ENCODE data around the gene CEP290.

Gene CEP290

GRCh38 chr12:88182416-88182815 is 40.5 kb upstream of the CEP290 start:
- ChIA-PET CTCF (no interaction called here), POLR2A (no interaction called here)
- DNase-seq (ENCODE audit: extremely low spot score) = no peak
- TF ChIP-seq FOXM1 (IDR thresholded peaks at IDR 0.05; ENCODE audit: borderline replicate concordance) (no peak), ELF4 (IDR thresholded peaks at IDR 0.05) (no peak), L3MBTL2 (conservative IDR thresholded peaks at IDR 0.05) (no peak), SUZ12 (IDR thresholded peaks at IDR 0.05) (no peak), CTBP1 (IDR thresholded peaks at IDR 0.05; ENCODE audit: borderline replicate concordance) (no peak), PKNOX1 (IDR thresholded peaks at IDR 0.05) (no peak), FOXA1 (IDR thresholded peaks at IDR 0.05) (no peak), SP1 (IDR thresholded peaks at IDR 0.05) (no peak), LEF1 (IDR thresholded peaks at IDR 0.05; ENCODE audit: borderline replicate concordance) (no peak), TARDBP (IDR thresholded peaks at IDR 0.05) (no peak), BHLHE40 (IDR thresholded peaks at IDR 0.05; ENCODE audit: borderline replicate concordance) (no peak), ARNT (IDR thresholded peaks at IDR 0.05) (no peak), FOXK2 (IDR thresholded peaks at IDR 0.05) (no peak)

GRCh38 chr12:88181881-88182280 is 40.0 kb upstream of the CEP290 start:
- TF ChIP-seq L3MBTL2 (conservative IDR thresholded peaks at IDR 0.05) = no peak
- TF ChIP-seq PKNOX1 (IDR thresholded peaks at IDR 0.05) = no peak
- DNase-seq (ENCODE audit: extremely low spot score) = no peak
- CTCF ChIA-PET = no interaction called here
- POLR2A ChIA-PET = no interaction called here

- no peak for DNase-seq (ENCODE audit: extremely low spot score)
- POLR2A ChIA-PET = no interaction called here
- CTCF ChIA-PET = no interaction called here
- TF ChIP-seq NFRKB (IDR thresholded peaks at IDR 0.05) = no peak
- TF ChIP-seq LEF1 (IDR thresholded peaks at IDR 0.05; ENCODE audit: borderline replicate concordance) = no peak
- no peak for TF ChIP-seq TARDBP (IDR thresholded peaks at IDR 0.05)
- no peak for TF ChIP-seq SP1 (IDR thresholded peaks at IDR 0.05)
- no peak for TF ChIP-seq ARNT (IDR thresholded peaks at IDR 0.05)
Observed at GRCh38 chr12:88179436-88180014, 37.6 kb upstream of the CEP290 start.

GRCh38 chr12:88175544-88175943 is 33.7 kb upstream of the CEP290 start:
- DNase-seq (ENCODE audit: extremely low spot score) = no peak
- no peak for TF ChIP-seq BHLHE40 (IDR thresholded peaks at IDR 0.05; ENCODE audit: borderline replicate concordance)
- TF ChIP-seq PKNOX1 (IDR thresholded peaks at IDR 0.05) = no peak
- TF ChIP-seq SP1 (IDR thresholded peaks at IDR 0.05) = no peak
- no peak for TF ChIP-seq ZNF384 (IDR thresholded peaks at IDR 0.05)
- TF ChIP-seq LEF1 (IDR thresholded peaks at IDR 0.05; ENCODE audit: borderline replicate concordance) = no peak
- no peak for TF ChIP-seq FOXK2 (IDR thresholded peaks at IDR 0.05)
- no peak for TF ChIP-seq ARNT (IDR thresholded peaks at IDR 0.05)
- ChIA-PET CTCF (no interaction called here), POLR2A (no interaction called here)

GRCh38 chr12:88172844-88173407 is 31.0 kb upstream of the CEP290 start:
- POLR2A ChIA-PET = no interaction called here
- DNase-seq (ENCODE audit: extremely low spot score) = no peak
- CTCF ChIA-PET = no interaction called here
- no peak for TF ChIP-seq BHLHE40 (IDR thresholded peaks at IDR 0.05; ENCODE audit: borderline replicate concordance)
- no peak for TF ChIP-seq LEF1 (IDR thresholded peaks at IDR 0.05; ENCODE audit: borderline replicate concordance)
- TF ChIP-seq HDGF (IDR thresholded peaks at IDR 0.05; ENCODE audit: borderline replicate concordance) = no peak
- no peak for TF ChIP-seq SUZ12 (IDR thresholded peaks at IDR 0.05)
- TF ChIP-seq FOXK2 (IDR thresholded peaks at IDR 0.05) = no peak

GRCh38 chr12:88167384-88167783 is 25.5 kb upstream of the CEP290 start:
- POLR2A ChIA-PET = no interaction called here

GRCh38 chr12:88166179-88166578 is 24.3 kb upstream of the CEP290 start:
- TF ChIP-seq LEF1 (IDR thresholded peaks at IDR 0.05; ENCODE audit: borderline replicate concordance) (no peak), CTBP1 (IDR thresholded peaks at IDR 0.05; ENCODE audit: borderline replicate concordance) (no peak), ELF4 (IDR thresholded peaks at IDR 0.05) (no peak), PKNOX1 (IDR thresholded peaks at IDR 0.05) (no peak), ZNF384 (IDR thresholded peaks at IDR 0.05) (no peak), FOXA1 (IDR thresholded peaks at IDR 0.05) (no peak), ARNT (IDR thresholded peaks at IDR 0.05) (no peak), L3MBTL2 (conservative IDR thresholded peaks at IDR 0.05) (no peak), SP1 (IDR thresholded peaks at IDR 0.05) (no peak), BHLHE40 (IDR thresholded peaks at IDR 0.05; ENCODE audit: borderline replicate concordance) (no peak), HDGF (IDR thresholded peaks at IDR 0.05; ENCODE audit: borderline replicate concordance) (no peak), FOXK2 (IDR thresholded peaks at IDR 0.05) (no peak), TARDBP (IDR thresholded peaks at IDR 0.05) (no peak), NFRKB (IDR thresholded peaks at IDR 0.05) (no peak), FOXM1 (IDR thresholded peaks at IDR 0.05; ENCODE audit: borderline replicate concordance) (no peak)
- ChIA-PET CTCF (no interaction called here), POLR2A (no interaction called here)
- DNase-seq (ENCODE audit: extremely low spot score) = no peak

More at GRCh38 chr12:88167384-88167783, 25.5 kb upstream of the CEP290 start:
- TF ChIP-seq FOXA1 (IDR thresholded peaks at IDR 0.05) (no peak), SP1 (IDR thresholded peaks at IDR 0.05) (no peak), ARNT (IDR thresholded peaks at IDR 0.05) (no peak), CTBP1 (IDR thresholded peaks at IDR 0.05; ENCODE audit: borderline replicate concordance) (no peak), FOXK2 (IDR thresholded peaks at IDR 0.05) (no peak), FOXM1 (IDR thresholded peaks at IDR 0.05; ENCODE audit: borderline replicate concordance) (no peak)
- DNase-seq (ENCODE audit: extremely low spot score) = no peak
- CTCF ChIA-PET = interaction anchor here (0.6 kb wide), 1 partner anchor 1481 kb away, joined by 3 read pairs; no protein-coding TSS in a partner anchor
